Activated naive CD8-positive, alpha-beta T cell treated with anti-CD3 and anti-CD28 coated beads, Interleukin-2, amount 50 U/mL, for 16 hours (primary cell): Measurements from ENCODE around the gene CIDEC.
"Not testable (repeated sequence)": the region's sequence is repeated elsewhere in the genome, so short reads cannot be mapped to it uniquely, and the experiment has no call there.

Source experiments
- DNase-seq: peaks from one replicate; pipeline ENCODE4 v3.0.0-alpha.2; 2020; ENCODE audit warnings: low read depth, low spot score

Gene CIDEC

DNA sequence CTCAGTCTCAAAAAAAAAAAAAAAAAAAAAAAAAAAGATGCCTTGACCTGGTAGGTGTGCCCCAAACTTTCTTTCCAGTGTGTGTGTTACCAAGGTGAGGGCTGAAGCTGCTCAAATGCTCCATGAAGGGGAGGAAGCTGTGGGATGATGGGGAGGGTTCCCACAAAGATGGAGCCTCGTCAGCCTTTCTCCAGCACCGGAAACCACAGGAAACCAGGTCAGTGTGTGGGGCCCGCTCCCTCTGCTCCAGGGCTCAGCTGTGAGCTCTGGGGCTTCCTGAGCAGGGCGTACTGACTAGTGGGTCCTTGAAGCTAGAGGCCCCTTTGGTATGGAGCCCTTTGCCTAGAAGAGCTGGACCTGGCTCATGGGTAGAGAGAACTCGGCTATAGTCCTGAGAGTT is 21.9 kb upstream of the CIDEC start:
- DNase-seq: no peak

GRCh38 chr3:9900965-9901415 is 20.9 kb upstream of the CIDEC start:
- not testable (repeated sequence) for DNase-seq

GRCh38 chr3:9899289-9899791 is 19.3 kb upstream of the CIDEC start:
- no peak for DNase-seq

- no peak for DNase-seq
Observed at GRCh38 chr3:9898467-9899241, 18.6 kb upstream of the CIDEC start.

DNA sequence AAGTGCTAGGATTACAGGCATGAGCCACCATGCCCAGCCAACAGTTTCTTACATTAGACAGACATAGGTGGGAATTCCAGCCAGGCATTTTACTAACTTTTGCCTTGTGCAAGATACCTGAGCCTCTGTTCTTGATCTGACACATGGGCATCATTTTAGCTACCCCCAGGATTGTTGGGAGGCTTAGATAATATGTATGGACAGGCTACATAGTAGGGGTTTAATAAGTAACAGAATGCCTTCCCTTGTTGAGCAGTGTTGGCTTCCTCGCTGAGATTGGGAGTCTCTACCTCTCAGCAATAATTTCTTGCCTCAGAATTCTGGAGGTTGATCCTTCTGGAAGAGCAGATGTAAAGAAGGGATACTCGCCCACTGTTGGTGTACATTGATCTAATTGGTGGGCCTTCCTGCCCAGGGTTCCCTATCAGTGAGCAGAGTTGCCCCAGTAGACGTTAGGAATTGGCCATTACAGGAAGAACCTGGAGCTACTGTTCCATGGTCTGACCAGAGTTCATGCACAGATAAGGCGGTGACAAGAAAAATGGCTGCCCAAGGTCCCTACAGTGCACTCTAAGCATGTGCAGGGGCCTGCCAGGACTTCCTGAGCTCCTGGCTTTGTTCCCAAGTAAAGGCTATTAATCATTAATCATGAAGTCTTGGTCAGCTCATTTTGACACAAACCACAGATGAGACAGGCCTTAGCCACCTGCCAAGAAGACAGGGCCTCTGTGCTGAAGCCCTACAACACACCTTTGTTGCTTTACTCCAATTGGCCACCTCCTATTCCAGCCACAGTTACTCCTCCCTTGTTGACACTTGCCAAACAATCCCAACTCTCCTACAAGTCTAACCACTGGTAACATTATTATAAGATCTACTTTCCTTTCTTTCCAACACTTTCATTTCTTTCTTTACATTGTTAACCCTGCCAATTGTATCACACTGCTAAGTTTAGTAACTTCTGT is 17.6 kb upstream of the CIDEC start:
- no peak for DNase-seq

GRCh38 chr3:9896755-9897407 is 16.8 kb upstream of the CIDEC start:
- not testable (repeated sequence) for DNase-seq

GRCh38 chr3:9895715-9896114 is 15.7 kb upstream of the CIDEC start:
- DNase-seq: not testable (repeated sequence)

- no peak for DNase-seq
Observed at GRCh38 chr3:9893739-9894138, 13.7 kb upstream of the CIDEC start.

- DNase-seq: no peak
Observed at GRCh38 chr3:9891072-9891622, 11.1 kb upstream of the CIDEC start.

- peak; percentile 79 for DNase-seq
Observed at GRCh38 chr3:9890249-9891071, 10.4 kb upstream of the CIDEC start, which contains the start of gene JAGN1. TSS of gene JAGN1 (plus strand) at chr3:9890610. CDS start at chr3:9890723, 113 bp downstream.

DNA sequence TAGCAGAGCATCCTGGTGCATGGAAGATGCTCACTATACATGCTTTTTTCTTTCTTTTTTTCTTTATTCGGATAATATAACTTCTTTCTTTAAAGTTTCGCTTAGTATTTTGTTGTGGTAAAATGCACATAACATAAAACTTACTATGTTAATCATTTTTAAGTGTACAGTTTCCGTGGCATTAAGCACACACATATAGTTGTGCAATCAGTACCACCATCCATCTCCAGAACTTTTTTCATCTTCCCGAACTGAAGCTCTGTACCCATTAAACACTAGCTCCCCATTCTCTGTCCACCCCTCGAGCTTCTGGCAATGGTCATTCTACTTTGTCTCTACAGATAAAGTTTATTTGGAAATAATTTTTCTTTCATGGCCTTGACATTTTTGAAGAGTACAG is 9.4 kb upstream of the CIDEC start:
- no peak for DNase-seq

DNA sequence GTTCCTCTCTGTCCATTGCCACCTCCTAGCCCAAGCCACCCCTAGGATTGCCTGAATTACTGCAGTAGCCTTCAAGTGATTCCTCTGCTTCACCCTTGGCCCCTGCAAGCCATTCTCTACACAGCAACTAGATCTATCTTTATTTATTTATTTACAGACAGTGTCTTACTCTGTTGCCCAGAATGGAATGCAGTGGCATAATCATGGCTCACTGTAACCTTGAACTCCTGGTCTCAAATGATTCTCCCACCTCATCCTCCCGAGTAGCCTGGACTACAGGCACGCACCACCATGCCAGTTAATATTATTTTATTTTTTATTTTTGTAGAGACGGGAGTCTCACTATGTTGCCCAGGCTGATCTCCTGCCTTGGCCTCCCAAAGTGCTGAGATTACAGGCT is 8.5 kb upstream of the CIDEC start:
- DNase-seq: no peak

DNA sequence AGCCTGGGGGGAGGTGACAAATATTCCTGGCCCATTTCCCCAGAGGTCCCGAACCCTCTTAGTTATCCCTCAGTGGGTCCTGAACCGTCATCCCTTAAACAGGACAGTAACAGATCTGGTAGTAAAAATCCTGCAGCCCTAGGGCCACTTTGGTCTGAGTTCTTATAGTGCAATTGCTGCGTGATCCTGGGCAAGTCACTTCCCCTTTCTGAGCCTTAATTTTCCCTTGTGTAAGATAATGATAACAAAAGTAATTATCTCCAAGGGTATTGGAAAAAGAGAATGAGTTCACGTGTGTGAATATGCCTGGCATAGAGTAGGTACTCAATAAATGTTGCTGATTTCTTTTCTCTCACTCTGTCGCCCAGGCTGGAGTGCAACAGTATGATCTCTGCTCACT is 7.4 kb upstream of the CIDEC start:
- no peak for DNase-seq

- DNase-seq: no peak
Observed at GRCh38 chr3:9886328-9886727, 6.3 kb upstream of the CIDEC start.

DNA sequence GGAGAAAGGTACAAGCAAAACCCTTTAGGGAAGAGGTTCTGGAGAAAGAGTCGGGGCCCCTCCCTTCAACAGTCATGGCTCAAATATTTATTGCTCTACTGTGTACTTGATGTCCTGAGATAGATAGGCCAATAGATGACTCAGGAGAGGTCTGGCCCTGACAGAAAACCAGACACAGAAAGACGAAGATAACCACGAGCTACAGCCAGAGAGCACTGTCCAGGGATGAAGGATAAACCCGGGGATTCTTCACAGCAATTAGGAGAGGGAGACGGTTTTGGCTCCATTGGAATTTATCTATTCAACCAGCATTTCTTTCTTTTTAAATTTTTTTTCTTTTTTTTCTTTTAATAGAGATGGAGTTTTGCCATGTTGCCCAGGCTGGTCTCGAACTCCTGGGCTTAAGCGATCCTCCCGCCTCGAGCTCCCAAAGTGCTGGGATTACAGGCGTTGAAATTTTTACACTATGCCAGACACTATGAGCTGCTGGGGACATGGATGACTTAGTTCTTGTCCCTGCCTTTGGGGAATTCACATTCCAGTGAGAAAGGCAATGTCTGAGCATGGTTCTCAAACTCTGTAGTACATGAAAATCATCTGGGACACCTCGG is 4.6 kb upstream of the CIDEC start:
- DNase-seq: no peak

GRCh38 chr3:9883706-9884554 is 3.9 kb upstream of the CIDEC start:
- DNase-seq: no peak

GRCh38 chr3:9881441-9881840 is 1.4 kb upstream of the CIDEC start:
- no peak for DNase-seq

GRCh38 chr3:9878700-9879099 is 1.4 kb downstream of the CIDEC start:
- no peak for DNase-seq

GRCh38 chr3:9876991-9877390 is 3.1 kb downstream of the CIDEC start:
- DNase-seq: no peak
